Stomach smooth muscle (tissue), 2 donors: ENCODE results near the gene IFNAR2.
A peak's percentile ranks its signal among the peaks of the same experiment; 100 is the strongest.
"Not testable (repeated sequence)": the region's sequence is repeated elsewhere in the genome, so short reads cannot be mapped to it uniquely, and the experiment has no call there.

ENCODE experiments used
- H3K27ac ChIP-seq: one replicate; pipeline ENCODE4 v1.7.0; 2013; ENCODE audit warnings: mild to moderate bottlenecking, low read length, inconsistent platforms
- H3K27me3 ChIP-seq, 2 donors: one replicate each; pipeline ENCODE4 v1.7.0; 2013; ENCODE audit warnings: low read length in 2 of 2; ENCODE audit not compliant: insufficient read depth in 2 of 2, control insufficient read depth in 1 of 2
- H3K36me3 ChIP-seq, 2 donors: one replicate each; pipeline ENCODE4 v1.7.0; 2013; ENCODE audit warnings: low read length in 2 of 2; ENCODE audit not compliant: control insufficient read depth in 2 of 2, insufficient read depth in 2 of 2
- H3K4me1 ChIP-seq: one replicate; pipeline ENCODE4 v1.7.0; 2013; ENCODE audit warnings: low read length; ENCODE audit not compliant: control insufficient read depth, insufficient read depth
- H3K4me3 ChIP-seq, 2 donors: one replicate each; pipeline ENCODE4 v1.7.0; 2013; ENCODE audit warnings: low read length in 2 of 2
- H3K9ac ChIP-seq, 2 donors: one replicate each; pipeline ENCODE4 v1.7.0; 2013; ENCODE audit warnings: low read length in 2 of 2, mild to moderate bottlenecking in 1 of 2
- H3K9me3 ChIP-seq, 2 donors: one replicate each; pipeline ENCODE4 v1.7.0; 2013; ENCODE audit warnings: low read length in 2 of 2; ENCODE audit not compliant: control insufficient read depth in 2 of 2
- donor health status: healthy.
- donor health status: Pancreatic carcinoma.

IFNAR2 gene

GRCh38 chr21:33214056-33214455 lies 15.7 kb upstream of the IFNAR2 start:
- H3K9me3 ChIP-seq, result no peaks in the 10 kb centered on the region
- H3K36me3 ChIP-seq, result no peaks in the 10 kb centered on the region
- H3K27me3 ChIP-seq, result no peaks in the 10 kb centered on the region
- H3K4me3 ChIP-seq, result no peak overlapping the region
- H3K27ac ChIP-seq, result no peak overlapping the region
- H3K9ac ChIP-seq, result no peak overlapping the region
- peaks cover 2% of the 10 kb centered on the region for H3K4me1 ChIP-seq

GRCh38 chr21:33217138-33217520 lies 12.6 kb upstream of the IFNAR2 start:
- H3K27ac ChIP-seq, result no peak overlapping the region
- no peaks in the 10 kb centered on the region for H3K27me3 ChIP-seq
- H3K36me3 ChIP-seq, result no peaks in the 10 kb centered on the region
- H3K4me3 ChIP-seq, result no peak overlapping the region
- H3K9me3 ChIP-seq, result no peaks in the 10 kb centered on the region
- peaks cover 2% of the 10 kb centered on the region for H3K4me1 ChIP-seq
- no peak overlapping the region for H3K9ac ChIP-seq

GRCh38 chr21:33219300-33219699 lies 10.4 kb upstream of the IFNAR2 start:
- Histone ChIP-seq H3K36me3 (no peaks in the 10 kb centered on the region), H3K27ac (no peak overlapping the region), H3K27me3 (no peaks in the 10 kb centered on the region), H3K4me1 (no peaks in the 10 kb centered on the region), H3K9me3 (no peaks in the 10 kb centered on the region), H3K4me3 (no peak overlapping the region), H3K9ac (no peak overlapping the region)

GRCh38 chr21:33219954-33220353 lies 9.8 kb upstream of the IFNAR2 start:
- H3K27me3 ChIP-seq, result no peaks in the 10 kb centered on the region
- no peaks in the 10 kb centered on the region for H3K9me3 ChIP-seq
- H3K4me1 ChIP-seq, result no peaks in the 10 kb centered on the region
- H3K4me3 ChIP-seq, result no peak overlapping the region
- no peaks in the 10 kb centered on the region for H3K36me3 ChIP-seq
- no peak overlapping the region for H3K9ac ChIP-seq
- H3K27ac ChIP-seq, result no peak overlapping the region

- H3K27me3 ChIP-seq, H3K27ac ChIP-seq, H3K9ac ChIP-seq, H3K9me3 ChIP-seq, H3K4me3 ChIP-seq, H3K36me3 ChIP-seq, H3K4me1 ChIP-seq: not testable (repeated sequence)
Observed at GRCh38 chr21:33225376-33225775, 4.4 kb upstream of the IFNAR2 start.

- H3K27ac ChIP-seq, result no peak overlapping the region
- no peaks in the 10 kb centered on the region for H3K27me3 ChIP-seq
- no peak overlapping the region for H3K4me3 ChIP-seq
- no peaks in the 10 kb centered on the region for H3K36me3 ChIP-seq
- H3K9ac ChIP-seq, result no peak overlapping the region
- H3K4me1 ChIP-seq, result peaks cover 13% of the 10 kb centered on the region
- no peaks in the 10 kb centered on the region for H3K9me3 ChIP-seq
Observed at GRCh38 chr21:33228455-33228854, 1.3 kb upstream of the IFNAR2 start.

GRCh38 chr21:33229099-33229783 lies 497 bp upstream of the IFNAR2 start:
- Histone ChIP-seq H3K4me3 (peak overlapping the region; percentile 63 to 94), H3K36me3 (no peaks in the 10 kb centered on the region), H3K27ac (no peak overlapping the region), H3K9ac (peak overlapping the region; percentile 70 to 71), H3K4me1 (peaks cover 13% of the 10 kb centered on the region), H3K27me3 (no peaks in the 10 kb centered on the region), H3K9me3 (no peaks in the 10 kb centered on the region)

- no peaks in the 10 kb centered on the region for H3K36me3 ChIP-seq
- no peaks in the 10 kb centered on the region for H3K9me3 ChIP-seq
- H3K27me3 ChIP-seq, result no peaks in the 10 kb centered on the region
- H3K27ac ChIP-seq, result peak overlapping the region; percentile 77
- H3K4me3 ChIP-seq, result peak overlapping the region; percentile 77 to 94
- H3K4me1 ChIP-seq, result peaks cover 13% of the 10 kb centered on the region
- peak overlapping the region; percentile 80 to 84 for H3K9ac ChIP-seq
Observed at GRCh38 chr21:33230545-33231324, 997 bp downstream of the IFNAR2 start.

GRCh38 chr21:33231526-33231925 lies 1.8 kb downstream of the IFNAR2 start:
- Histone ChIP-seq H3K36me3 (no peaks in the 10 kb centered on the region), H3K4me3 (no peak overlapping the region), H3K9ac (no peak overlapping the region), H3K4me1 (peaks cover 15% of the 10 kb centered on the region), H3K27ac (no peak overlapping the region), H3K9me3 (no peaks in the 10 kb centered on the region), H3K27me3 (no peaks in the 10 kb centered on the region)

- H3K9ac ChIP-seq, result no peak overlapping the region
- no peak overlapping the region for H3K4me3 ChIP-seq
- peaks cover 16% of the 10 kb centered on the region for H3K4me1 ChIP-seq
- H3K27ac ChIP-seq, result no peak overlapping the region
- H3K9me3 ChIP-seq, result no peaks in the 10 kb centered on the region
- H3K27me3 ChIP-seq, result no peaks in the 10 kb centered on the region
- no peaks in the 10 kb centered on the region for H3K36me3 ChIP-seq
Observed at GRCh38 chr21:33232291-33233034, 2.7 kb downstream of the IFNAR2 start.
